ENCODE results near the gene MVK. TPM values are rescaled to one million over a fixed set of nuclear protein-coding genes. Genes with fewer than 3 reads are reported as not detected.
A peak's percentile ranks its signal among the peaks of the same experiment; 100 is the strongest.

Gene MVK
- total and polyA plus RNA-seq, 2 donors from 2014 or later: 40.0 to 48.1 TPM

DNA sequence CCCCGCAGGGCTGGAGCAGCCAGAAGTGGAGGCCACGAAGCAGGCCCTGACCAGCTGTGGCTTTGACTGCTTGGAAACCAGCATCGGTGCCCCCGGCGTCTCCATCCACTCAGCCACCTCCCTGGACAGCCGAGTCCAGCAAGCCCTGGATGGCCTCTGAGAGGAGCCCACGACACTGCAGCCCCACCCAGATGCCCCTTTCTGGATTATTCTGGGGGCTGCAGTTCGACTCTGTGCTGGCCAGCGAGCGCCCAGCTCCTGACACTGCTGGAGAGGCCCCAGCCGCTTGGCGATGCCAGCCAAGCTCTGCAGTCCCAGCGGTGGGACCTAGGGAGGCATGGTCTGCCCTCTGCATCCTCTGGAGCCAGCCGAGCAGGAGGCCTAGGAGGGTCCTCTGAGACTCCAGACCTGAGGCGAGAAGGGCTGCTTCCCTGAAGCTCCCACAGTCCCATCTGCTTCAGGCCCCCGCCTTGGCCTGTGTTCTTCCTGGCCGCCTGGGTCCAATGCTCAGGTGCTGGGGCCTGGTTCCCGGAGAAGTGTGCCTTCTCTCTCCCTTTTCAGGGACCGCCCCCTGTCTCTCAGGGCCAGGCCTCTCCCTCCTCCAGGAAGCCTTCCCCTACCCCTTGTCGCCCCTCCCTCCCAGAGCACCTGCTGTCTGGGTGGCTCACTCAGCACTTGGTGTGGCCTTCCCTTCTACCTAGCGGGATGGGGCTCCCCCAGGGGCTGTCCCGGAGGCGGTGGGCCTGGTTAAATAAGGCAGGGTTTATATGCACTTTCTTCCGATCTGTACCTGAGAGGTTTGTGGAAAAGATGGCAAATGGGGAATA lies 23.0 kb downstream of the MVK start:
- Histone ChIP-seq H3K4me3 (ENCODE audit: low read length in 3 of 3) (no peak overlapping the region), H3K4me1 (ENCODE audit: control insufficient read depth in 2 of 3, insufficient read depth in 2 of 3, low read depth in 1 of 3, low read length in 3 of 3) (peaks cover 0 to 10% (median 5%) of the 10 kb centered on the region in 3 donors), H3K9me3 (ENCODE audit: control insufficient read depth in 2 of 3, insufficient read depth in 1 of 3, low read length in 3 of 3) (no peaks in the 10 kb centered on the region), H3K36me3 (ENCODE audit: control insufficient read depth in 2 of 3, insufficient read depth in 3 of 3, low read length in 3 of 3) (peaks cover 0 to 5% (median 3%) of the 10 kb centered on the region in 3 donors), H3K9ac (ENCODE audit: low read length in 3 of 3) (no peak overlapping the region), H3K27me3 (ENCODE audit: control insufficient read depth, insufficient read depth, low read length) (no peaks in the 10 kb centered on the region), H3K27ac (ENCODE audit: low read depth in 2 of 2, low read length in 2 of 2) (no peak overlapping the region)
- intact Hi-C loops (cut with DNase I): loop anchor here (5.0 kb wide), 1 partner anchor 176 kb away; no protein-coding TSS in a partner anchor
- TF ChIP-seq, protein P1, sequence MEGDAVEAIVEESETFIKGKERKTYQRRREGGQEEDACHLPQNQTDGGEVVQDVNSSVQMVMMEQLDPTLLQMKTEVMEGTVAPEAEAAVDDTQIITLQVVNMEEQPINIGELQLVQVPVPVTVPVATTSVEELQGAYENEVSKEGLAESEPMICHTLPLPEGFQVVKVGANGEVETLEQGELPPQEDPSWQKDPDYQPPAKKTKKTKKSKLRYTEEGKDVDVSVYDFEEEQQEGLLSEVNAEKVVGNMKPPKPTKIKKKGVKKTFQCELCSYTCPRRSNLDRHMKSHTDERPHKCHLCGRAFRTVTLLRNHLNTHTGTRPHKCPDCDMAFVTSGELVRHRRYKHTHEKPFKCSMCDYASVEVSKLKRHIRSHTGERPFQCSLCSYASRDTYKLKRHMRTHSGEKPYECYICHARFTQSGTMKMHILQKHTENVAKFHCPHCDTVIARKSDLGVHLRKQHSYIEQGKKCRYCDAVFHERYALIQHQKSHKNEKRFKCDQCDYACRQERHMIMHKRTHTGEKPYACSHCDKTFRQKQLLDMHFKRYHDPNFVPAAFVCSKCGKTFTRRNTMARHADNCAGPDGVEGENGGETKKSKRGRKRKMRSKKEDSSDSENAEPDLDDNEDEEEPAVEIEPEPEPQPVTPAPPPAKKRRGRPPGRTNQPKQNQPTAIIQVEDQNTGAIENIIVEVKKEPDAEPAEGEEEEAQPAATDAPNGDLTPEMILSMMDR (IDR thresholded peaks at IDR 0.05; ENCODE audit: borderline replicate concordance, extremely low read depth, insufficient read depth): no peak
- DNase-seq (no peak), FAIRE-seq (no peak)

DNA sequence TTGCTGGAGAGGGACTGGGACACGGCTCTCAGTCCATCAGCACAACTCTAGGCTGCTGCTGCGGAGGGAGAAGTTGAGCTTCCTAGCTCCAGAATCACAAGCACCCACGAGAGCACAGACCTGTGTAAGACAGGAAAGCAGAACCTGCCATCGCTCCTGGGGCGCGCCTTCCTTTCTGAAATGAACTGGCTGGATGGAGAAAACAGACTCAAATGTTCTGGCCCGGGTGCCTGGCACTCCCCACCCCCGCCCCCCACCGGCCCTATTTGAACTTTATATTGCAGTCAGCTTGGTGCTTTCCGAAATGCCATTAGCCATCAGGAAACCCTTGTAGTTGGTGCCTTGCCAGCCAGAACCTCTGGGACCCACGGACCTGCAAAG lies 23.8 kb downstream of the MVK start:
- Histone ChIP-seq H3K4me3 (ENCODE audit: low read length in 3 of 3) (no peak overlapping the region), H3K9me3 (ENCODE audit: control insufficient read depth in 2 of 3, insufficient read depth in 1 of 3, low read length in 3 of 3) (no peaks in the 10 kb centered on the region), H3K9ac (ENCODE audit: low read length in 3 of 3) (no peak overlapping the region), H3K27me3 (ENCODE audit: control insufficient read depth, insufficient read depth, low read length) (no peaks in the 10 kb centered on the region), H3K27ac (ENCODE audit: low read depth in 2 of 2, low read length in 2 of 2) (no peak overlapping the region), H3K36me3 (ENCODE audit: control insufficient read depth in 2 of 3, insufficient read depth in 3 of 3, low read length in 3 of 3) (peaks cover 0 to 3% (median 0%) of the 10 kb centered on the region in 3 donors), H3K4me1 (ENCODE audit: control insufficient read depth in 2 of 3, insufficient read depth in 2 of 3, low read depth in 1 of 3, low read length in 3 of 3) (peaks cover 0 to 10% (median 5%) of the 10 kb centered on the region in 3 donors)
- intact Hi-C loops (cut with DNase I): loop anchor here (5.0 kb wide), 1 partner anchor 175 kb away; no protein-coding TSS in a partner anchor
- TF ChIP-seq, protein P1 (IDR thresholded peaks at IDR 0.05; ENCODE audit: borderline replicate concordance, extremely low read depth, insufficient read depth): no peak
- DNase-seq (no peak), FAIRE-seq (no peak)

DNA sequence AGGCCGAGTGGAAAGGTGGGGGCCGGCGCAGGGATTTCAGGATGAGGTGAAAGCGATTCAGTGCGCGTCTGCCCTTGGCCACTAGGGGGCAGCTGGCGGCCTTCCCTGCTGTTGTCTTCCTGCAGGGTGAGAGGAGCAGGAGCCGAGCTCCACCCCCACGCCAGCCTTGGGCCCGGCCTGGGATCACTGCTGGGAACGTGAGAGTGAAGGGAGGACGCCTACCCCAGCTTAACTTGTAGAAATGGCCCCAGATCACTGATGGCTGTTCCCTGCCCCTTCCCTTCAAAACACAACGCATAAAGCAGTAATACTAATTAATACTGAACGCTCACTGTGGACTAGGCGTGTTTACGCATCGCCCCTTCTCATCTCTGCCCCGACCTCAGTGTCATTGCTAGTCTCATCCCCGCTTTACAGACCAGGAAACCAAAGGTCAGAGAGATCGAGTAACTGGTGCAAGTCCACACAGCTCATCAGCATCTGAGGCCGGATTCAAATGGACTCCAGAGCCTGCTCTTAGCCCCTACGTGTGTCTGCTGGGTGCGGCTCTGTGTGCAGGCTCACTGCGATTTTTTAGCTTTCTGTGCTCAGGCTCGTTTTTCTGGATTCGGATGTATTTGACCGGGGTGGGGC lies 24.3 kb downstream of the MVK start:
- Histone ChIP-seq H3K4me1 (ENCODE audit: control insufficient read depth in 2 of 3, insufficient read depth in 2 of 3, low read depth in 1 of 3, low read length in 3 of 3) (peaks cover 0 to 10% (median 5%) of the 10 kb centered on the region in 3 donors), H3K36me3 (ENCODE audit: control insufficient read depth in 2 of 3, insufficient read depth in 3 of 3, low read length in 3 of 3) (peaks cover 0 to 3% (median 0%) of the 10 kb centered on the region in 3 donors), H3K27me3 (ENCODE audit: control insufficient read depth, insufficient read depth, low read length) (no peaks in the 10 kb centered on the region), H3K4me3 (ENCODE audit: low read length in 3 of 3) (peak overlapping the region in 1 of 3 donors; percentile 1), H3K9ac (ENCODE audit: low read length in 3 of 3) (peak overlapping the region in 1 of 3 donors; percentile 5), H3K27ac (ENCODE audit: low read depth in 2 of 2, low read length in 2 of 2) (no peak overlapping the region), H3K9me3 (ENCODE audit: control insufficient read depth in 2 of 3, insufficient read depth in 1 of 3, low read length in 3 of 3) (no peaks in the 10 kb centered on the region)
- peak; percentile 90 to 94 (median 94) for DNase-seq
- TF ChIP-seq, protein P1 (IDR thresholded peaks at IDR 0.05; ENCODE audit: borderline replicate concordance, extremely low read depth, insufficient read depth): peak; percentile 93
- intact Hi-C loops (cut with DNase I): loop anchor here (5.0 kb wide), 1 partner anchor 174 kb away; no protein-coding TSS in a partner anchor
- FAIRE-seq: no peak
